RWPE1 (cell line): ENCODE data around the gene VAC14.

Experiments used
- CTCF ChIA-PET: fragments of 350-600 bp; sonication (Branson Sonifier 250); formaldehyde crosslinking; extraction: SDS; loops from one replicate; lab custom pipeline; 2021; lab: Yijun Ruan, JAX
- POLR2A ChIA-PET: fragments of 400-600 bp; formaldehyde crosslinking; extraction: SDS; loops from one replicate; lab custom pipeline; 2020; ENCODE audit warnings: antibody characterized with exemption; ENCODE audit not compliant: low non-redundant PET; lab: Yijun Ruan, JAX
- DNase-seq: peaks from one replicate; pipeline ENCODE4 v3.0.0; 2012; ENCODE audit warnings: low spot score
- H3K27ac ChIP-seq: fragments of 450-650 bp; 2 replicates; pipeline ENCODE4 v1.5.1; 2017
- TF ChIP-seq, protein P1 (sequence below): fragments of 450-650 bp; conservative IDR thresholded peaks from 2 replicates; pipeline ENCODE4 v1.5.1; 2017; ENCODE audit warnings: low read depth, mild to moderate bottlenecking

The VAC14 gene

DNA sequence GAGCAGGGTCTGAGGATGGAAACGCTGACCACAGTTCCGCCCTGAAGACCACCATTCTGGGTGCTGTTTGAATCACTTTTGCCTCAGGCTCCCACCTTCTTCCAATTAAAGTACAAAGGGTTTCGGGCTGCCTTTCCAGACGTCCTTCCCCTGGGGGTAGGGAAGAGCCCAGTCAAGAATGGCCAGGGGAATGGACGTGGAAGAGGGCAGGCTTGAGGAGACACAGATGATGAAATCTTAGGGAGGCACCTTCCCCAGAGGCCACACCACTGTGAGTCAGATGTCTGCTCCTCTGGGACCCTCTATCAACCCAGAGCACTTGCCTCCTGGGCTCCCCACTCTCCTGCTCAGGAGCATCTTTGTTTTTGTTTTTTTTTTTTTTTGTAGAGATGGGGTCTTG, 87.6 kb downstream of the VAC14 start:
- H3K27ac ChIP-seq, result peak overlapping the region; percentile 100
- TF ChIP-seq, protein P1, sequence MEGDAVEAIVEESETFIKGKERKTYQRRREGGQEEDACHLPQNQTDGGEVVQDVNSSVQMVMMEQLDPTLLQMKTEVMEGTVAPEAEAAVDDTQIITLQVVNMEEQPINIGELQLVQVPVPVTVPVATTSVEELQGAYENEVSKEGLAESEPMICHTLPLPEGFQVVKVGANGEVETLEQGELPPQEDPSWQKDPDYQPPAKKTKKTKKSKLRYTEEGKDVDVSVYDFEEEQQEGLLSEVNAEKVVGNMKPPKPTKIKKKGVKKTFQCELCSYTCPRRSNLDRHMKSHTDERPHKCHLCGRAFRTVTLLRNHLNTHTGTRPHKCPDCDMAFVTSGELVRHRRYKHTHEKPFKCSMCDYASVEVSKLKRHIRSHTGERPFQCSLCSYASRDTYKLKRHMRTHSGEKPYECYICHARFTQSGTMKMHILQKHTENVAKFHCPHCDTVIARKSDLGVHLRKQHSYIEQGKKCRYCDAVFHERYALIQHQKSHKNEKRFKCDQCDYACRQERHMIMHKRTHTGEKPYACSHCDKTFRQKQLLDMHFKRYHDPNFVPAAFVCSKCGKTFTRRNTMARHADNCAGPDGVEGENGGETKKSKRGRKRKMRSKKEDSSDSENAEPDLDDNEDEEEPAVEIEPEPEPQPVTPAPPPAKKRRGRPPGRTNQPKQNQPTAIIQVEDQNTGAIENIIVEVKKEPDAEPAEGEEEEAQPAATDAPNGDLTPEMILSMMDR, result no peak
- ChIA-PET CTCF (no interaction called here), POLR2A (no interaction called here)
- no peak for DNase-seq

DNA sequence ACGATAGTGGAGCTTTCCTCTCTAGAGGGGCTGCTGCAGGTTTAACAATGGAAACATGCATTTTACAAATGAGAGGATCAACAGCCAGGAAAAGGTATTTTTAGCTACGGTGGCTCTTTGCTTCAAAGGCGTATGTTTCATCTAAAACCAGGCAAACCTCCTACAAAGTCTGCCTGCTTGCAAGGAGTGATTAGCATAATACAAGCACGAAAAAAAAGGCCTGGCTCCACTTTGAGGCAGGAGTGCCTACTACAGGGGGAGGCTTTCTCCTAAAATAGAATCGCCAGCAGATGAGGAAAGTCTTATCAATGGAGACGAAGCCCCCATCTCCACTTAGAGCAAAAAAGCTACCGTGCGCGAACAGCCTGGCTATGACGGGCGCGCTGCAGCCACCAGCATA, 88.0 kb downstream of the VAC14 start:
- peak overlapping the region; percentile 100 for H3K27ac ChIP-seq
- ChIA-PET CTCF (no interaction called here), POLR2A (no interaction called here)
- DNase-seq, result no peak
- TF ChIP-seq, protein P1, result no peak

DNA sequence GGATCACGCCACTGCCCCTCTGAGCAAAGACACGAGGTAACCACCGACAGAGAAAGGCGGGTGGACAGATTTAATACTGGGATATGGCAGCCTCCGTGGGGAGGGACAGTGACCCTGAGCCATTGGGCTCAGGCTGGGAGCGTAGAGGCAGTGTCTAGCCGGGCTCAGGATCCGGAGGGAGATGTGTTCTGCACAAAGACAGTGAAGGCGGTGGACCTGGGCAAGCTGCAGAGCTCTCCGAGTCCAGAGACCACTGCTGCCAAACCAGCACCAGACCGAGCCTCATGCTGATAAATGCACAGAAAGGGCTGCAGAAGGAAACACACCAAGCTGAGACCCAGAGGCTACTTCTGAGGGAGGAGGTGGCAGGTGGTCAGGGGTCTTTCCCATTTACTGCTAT, 88.6 kb downstream of the VAC14 start:
- TF ChIP-seq, protein P1, result no peak
- H3K27ac ChIP-seq, result peak overlapping the region; percentile 100
- ChIA-PET CTCF (no interaction called here), POLR2A (no interaction called here)
- no peak for DNase-seq

DNA sequence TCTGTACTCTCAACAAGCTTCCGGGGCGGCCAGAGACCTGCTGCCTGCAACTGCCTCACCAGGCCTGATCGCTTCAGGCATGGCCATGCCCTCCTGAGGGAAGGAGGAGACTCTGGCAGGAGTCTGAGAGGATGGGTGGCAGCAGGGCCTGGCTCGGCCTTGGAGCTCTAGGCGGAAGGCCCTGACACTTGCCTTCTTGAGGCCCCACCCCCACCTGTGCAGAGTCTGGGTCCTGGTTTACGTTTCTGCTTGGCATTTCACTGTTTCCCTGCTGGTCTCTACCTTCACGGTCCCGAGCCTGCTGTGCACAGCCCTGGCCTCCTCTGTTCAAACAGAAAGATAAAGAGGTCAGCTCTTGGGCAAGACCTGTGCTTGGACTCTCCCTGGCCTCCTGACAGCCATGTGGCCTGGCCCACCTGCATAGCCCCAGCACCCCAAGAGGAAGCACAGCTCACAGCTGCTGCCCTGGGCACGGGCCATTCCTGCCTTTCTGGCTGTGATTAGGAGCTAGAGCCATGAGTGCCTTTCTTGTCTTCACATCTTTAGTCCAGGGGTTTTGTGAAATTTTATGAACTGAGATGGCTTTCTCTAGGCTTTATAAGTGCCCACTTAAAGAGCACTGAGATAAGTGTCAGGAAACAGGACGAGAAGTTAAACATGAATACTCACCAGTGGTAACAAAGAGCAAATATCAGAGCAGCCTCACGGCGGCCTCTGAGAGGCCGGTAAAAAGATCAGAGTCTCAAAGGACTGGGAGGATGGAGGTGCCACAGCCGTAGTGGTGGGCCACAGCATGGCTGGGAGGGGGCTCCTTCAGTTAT, 89.5 kb downstream of the VAC14 start:
- peak overlapping the region; percentile 100 for H3K27ac ChIP-seq
- CTCF ChIA-PET, result no interaction called here

DNA sequence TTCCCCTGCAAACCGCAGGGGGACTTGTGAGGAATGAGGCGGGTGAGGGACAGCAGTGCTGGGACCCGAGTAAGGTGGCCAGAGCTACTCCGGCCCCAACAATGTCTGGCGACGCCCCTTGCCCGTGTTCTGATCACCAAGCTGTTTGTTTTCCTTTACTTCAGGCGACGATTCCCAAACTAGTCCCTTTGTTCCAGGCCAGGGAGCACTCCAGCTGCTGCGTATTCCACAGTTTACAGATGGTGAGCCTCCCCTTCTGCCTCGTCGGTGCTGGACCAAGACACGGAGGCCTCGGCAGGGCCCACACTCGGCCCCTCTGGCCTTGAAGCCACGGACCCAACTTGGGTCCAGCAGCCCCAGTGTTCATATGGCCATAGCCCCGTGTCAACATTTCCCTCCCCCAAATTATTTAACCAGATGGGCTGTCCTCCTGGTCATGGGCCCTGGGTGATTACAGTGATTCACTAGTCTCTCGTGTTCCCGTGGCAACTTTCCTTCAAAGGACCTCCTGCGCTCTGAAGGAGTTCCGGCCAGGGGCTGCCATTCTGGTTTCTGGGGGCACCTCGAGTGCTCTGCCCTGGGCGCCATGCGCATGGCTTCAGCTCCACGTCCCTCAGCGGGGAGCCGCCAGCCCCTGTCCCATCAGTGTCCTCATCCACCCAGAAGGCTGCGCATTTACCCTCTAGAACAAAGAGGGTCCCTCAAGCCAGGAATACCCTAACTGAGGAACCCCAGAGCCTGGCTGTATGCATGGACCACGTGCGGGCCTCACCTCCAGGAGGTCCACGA, 90.3 kb downstream of the VAC14 start:
- ChIA-PET POLR2A (no interaction called here), CTCF (no interaction called here)
- DNase-seq, result no peak
- peak overlapping the region; percentile 100 for H3K27ac ChIP-seq
- TF ChIP-seq, protein P1, result no peak

More for the DNA sequence above, 89.5 kb downstream of the VAC14 start:
- no peak for DNase-seq
- POLR2A ChIA-PET, result no interaction called here
- TF ChIP-seq, protein P1, result no peak

DNA sequence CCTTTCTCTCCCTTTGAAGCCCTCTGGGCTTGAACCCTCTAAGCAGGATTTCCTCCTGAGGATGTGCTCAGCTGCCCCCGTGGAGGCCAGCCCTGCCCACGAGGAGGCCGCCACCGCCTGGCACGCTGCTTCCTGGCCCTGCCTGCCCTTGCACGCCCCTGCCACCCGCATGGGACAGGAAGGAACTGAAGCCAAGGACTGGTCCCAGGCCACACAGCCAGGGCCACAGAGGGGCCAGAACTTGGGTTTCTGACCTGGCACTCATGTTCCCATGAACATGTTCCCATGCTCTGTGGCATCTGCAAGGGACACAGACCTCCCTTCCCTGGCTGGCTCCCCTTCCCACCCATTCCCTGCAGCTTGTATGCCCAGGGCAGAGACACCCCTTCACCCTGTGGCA, 91.0 kb downstream of the VAC14 start:
- DNase-seq, result no peak
- peak overlapping the region; percentile 100 for H3K27ac ChIP-seq
- ChIA-PET CTCF (no interaction called here), POLR2A (no interaction called here)
- TF ChIP-seq, protein P1, result no peak
